HK-2 (cell line): ENCODE data around the gene CHD6.
A peak's percentile ranks its signal among the peaks of the same experiment; 100 is the strongest.

Experiments used
- DNase-seq: peaks from one replicate; pipeline ENCODE4 v3.0.0-alpha.2; 2018; ENCODE audit not compliant: unreplicated experiment

The CHD6 gene

GRCh38 chr20:41617902-41618806 is at the start of gene CHD6:
CHD6 (minus strand) TSS chr20:41618377; CDS start chr20:41551337, 67,040 bp downstream.
- DNase-seq: peak; percentile 100

GRCh38 chr20:41664584-41664983 is 46.4 kb upstream of the CHD6 start:
- no peak for DNase-seq

GRCh38 chr20:41657655-41658054 is 39.5 kb upstream of the CHD6 start:
- no peak for DNase-seq

GRCh38 chr20:41655962-41656618 is 37.9 kb upstream of the CHD6 start:
- no peak for DNase-seq

- no peak for DNase-seq
Observed at GRCh38 chr20:41654884-41655283, 36.7 kb upstream of the CHD6 start.

- no peak for DNase-seq
Observed at GRCh38 chr20:41654292-41654691, 36.1 kb upstream of the CHD6 start.

GRCh38 chr20:41650231-41650948 is 32.2 kb upstream of the CHD6 start:
- DNase-seq: no peak

GRCh38 chr20:41649489-41649888 is 31.3 kb upstream of the CHD6 start:
- no peak for DNase-seq

- DNase-seq: no peak
Observed at GRCh38 chr20:41645372-41645771, 27.2 kb upstream of the CHD6 start.

GRCh38 chr20:41643504-41643938 is 25.3 kb upstream of the CHD6 start:
- DNase-seq: peak; percentile 41

- no peak for DNase-seq
Observed at GRCh38 chr20:41639630-41640029, 21.5 kb upstream of the CHD6 start.

- DNase-seq: no peak
Observed at GRCh38 chr20:41638456-41638855, 20.3 kb upstream of the CHD6 start.

- DNase-seq: no peak
Observed at GRCh38 chr20:41635158-41635557, 17.0 kb upstream of the CHD6 start.

GRCh38 chr20:41632896-41633295 is 14.7 kb upstream of the CHD6 start:
- DNase-seq: no peak

- DNase-seq: no peak
Observed at GRCh38 chr20:41631826-41632225, 13.6 kb upstream of the CHD6 start.

- DNase-seq: no peak
Observed at GRCh38 chr20:41630846-41631245, 12.7 kb upstream of the CHD6 start.

- no peak for DNase-seq
Observed at GRCh38 chr20:41627611-41628244, 9.6 kb upstream of the CHD6 start.

- DNase-seq: no peak
Observed at GRCh38 chr20:41627001-41627495, 8.9 kb upstream of the CHD6 start.

- no peak for DNase-seq
Observed at GRCh38 chr20:41623625-41624375, 5.6 kb upstream of the CHD6 start.

- no peak for DNase-seq
Observed at GRCh38 chr20:41622584-41622983, 4.4 kb upstream of the CHD6 start.

- DNase-seq: no peak
Observed at GRCh38 chr20:41621971-41622370, 3.8 kb upstream of the CHD6 start.
